ENCODE results near the gene DFFB. TPM values are rescaled to one million over a fixed set of nuclear protein-coding genes. Genes with fewer than 3 reads are reported as not detected.
A peak's percentile ranks its signal among the peaks of the same experiment; 100 is the strongest.

The DFFB gene
- total and polyA plus RNA-seq, 2 of the 13 experiments (the other 11 are each of a cell fraction or from before 2014, with no cell fraction given), result 4.6 to 9.3 TPM

DNA sequence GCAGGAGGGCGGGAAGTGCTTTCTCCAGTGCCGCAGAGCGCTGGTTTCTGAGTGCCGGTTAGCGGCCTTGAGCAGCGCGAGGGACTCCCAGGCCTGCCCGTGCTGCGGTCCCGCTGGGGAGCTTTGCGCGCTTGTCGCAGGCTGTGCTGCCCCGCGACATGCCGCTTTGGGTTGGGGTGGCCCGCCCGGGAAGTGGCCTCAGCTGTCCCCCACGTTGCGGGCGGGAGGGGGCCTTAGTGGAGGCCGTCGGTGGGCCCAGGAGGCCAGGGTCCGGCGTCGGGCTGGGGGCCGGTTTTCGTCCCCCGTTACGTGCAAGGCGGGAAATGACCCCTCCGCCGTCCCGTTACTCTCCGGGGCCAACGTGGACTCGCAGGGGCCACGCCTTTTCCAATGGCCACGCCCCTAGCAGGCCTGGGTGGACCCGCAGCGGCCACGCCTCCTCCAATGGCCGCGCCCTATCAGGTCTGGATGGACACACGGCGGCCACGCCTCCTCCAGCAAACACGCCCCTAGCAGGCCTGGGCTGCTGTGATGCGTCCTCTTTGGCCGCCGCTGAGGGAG, 43.8 kb downstream of the DFFB start (continued):
- TF ChIP-seq, protein P1, sequence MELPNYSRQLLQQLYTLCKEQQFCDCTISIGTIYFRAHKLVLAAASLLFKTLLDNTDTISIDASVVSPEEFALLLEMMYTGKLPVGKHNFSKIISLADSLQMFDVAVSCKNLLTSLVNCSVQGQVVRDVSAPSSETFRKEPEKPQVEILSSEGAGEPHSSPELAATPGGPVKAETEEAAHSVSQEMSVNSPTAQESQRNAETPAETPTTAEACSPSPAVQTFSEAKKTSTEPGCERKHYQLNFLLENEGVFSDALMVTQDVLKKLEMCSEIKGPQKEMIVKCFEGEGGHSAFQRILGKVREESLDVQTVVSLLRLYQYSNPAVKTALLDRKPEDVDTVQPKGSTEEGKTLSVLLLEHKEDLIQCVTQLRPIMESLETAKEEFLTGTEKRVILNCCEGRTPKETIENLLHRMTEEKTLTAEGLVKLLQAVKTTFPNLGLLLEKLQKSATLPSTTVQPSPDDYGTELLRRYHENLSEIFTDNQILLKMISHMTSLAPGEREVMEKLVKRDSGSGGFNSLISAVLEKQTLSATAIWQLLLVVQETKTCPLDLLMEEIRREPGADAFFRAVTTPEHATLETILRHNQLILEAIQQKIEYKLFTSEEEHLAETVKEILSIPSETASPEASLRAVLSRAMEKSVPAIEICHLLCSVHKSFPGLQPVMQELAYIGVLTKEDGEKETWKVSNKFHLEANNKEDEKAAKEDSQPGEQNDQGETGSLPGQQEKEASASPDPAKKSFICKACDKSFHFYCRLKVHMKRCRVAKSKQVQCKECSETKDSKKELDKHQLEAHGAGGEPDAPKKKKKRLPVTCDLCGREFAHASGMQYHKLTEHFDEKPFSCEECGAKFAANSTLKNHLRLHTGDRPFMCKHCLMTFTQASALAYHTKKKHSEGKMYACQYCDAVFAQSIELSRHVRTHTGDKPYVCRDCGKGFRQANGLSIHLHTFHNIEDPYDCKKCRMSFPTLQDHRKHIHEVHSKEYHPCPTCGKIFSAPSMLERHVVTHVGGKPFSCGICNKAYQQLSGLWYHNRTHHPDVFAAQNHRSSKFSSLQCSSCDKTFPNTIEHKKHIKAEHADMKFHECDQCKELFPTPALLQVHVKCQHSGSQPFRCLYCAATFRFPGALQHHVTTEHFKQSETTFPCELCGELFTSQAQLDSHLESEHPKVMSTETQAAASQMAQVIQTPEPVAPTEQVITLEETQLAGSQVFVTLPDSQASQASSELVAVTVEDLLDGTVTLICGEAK (IDR thresholded peaks at IDR 0.05), result no peak
- TF ChIP-seq, protein P1 (CRISPR knock-in tag; IDR thresholded peaks at IDR 0.05), result 0 out of 2 replicates have a peak, but pooled peaks have one; percentile 8
- TF ChIP-seq, protein P2, sequence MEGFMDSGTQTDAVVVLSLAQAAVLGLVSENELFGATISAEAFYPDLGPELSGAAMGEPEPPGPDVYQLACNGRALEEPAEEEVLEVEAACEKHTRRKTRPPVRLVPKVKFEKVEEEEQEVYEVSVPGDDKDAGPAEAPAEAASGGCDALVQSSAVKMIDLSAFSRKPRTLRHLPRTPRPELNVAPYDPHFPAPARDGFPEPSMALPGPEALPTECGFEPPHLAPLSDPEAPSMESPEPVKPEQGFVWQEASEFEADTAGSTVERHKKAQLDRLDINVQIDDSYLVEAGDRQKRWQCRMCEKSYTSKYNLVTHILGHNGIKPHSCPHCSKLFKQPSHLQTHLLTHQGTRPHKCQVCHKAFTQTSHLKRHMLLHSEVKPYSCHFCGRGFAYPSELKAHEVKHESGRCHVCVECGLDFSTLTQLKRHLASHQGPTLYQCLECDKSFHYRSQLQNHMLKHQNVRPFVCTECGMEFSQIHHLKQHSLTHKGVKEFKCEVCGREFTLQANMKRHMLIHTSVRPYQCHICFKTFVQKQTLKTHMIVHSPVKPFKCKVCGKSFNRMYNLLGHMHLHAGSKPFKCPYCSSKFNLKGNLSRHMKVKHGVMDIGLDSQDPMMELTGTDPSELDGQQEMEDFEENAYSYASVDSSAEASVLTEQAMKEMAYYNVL (CRISPR knock-in tag; IDR thresholded peaks at IDR 0.05; ENCODE audit: borderline replicate concordance), result no peak
- TF ChIP-seq ZNF367 (CRISPR knock-in tag; IDR thresholded peaks at IDR 0.05; ENCODE audit: borderline replicate concordance) (0 out of 2 replicates have a peak, but pooled peaks have one; percentile 14), ZNF232 (CRISPR knock-in tag; IDR thresholded peaks at IDR 0.05; ENCODE audit: borderline replicate concordance) (no peak), MTF1 (CRISPR knock-in tag; IDR thresholded peaks at IDR 0.05) (no peak), MAFK (conservative IDR thresholded peaks at IDR 0.05 in 1 of 2, IDR thresholded peaks at IDR 0.05 in 1 of 2; ENCODE audit: low read length in 2 of 2) (no peak), SMAD1 (CRISPR knock-in tag; IDR thresholded peaks at IDR 0.05; ENCODE audit: borderline replicate concordance, low read depth) (no peak; the same call in 1 of the 2 replicates), ZNF670 (CRISPR knock-in tag; IDR thresholded peaks at IDR 0.05; ENCODE audit: borderline replicate concordance) (peak; percentile 91), ZNF354B (CRISPR knock-in tag; IDR thresholded peaks at IDR 0.05) (no peak), ZNF224 (CRISPR knock-in tag; IDR thresholded peaks at IDR 0.05) (no peak), TEAD3 (CRISPR knock-in tag; optimal IDR thresholded peaks at IDR 0.05; ENCODE audit: borderline replicate concordance) (no peak), ZNF720 (CRISPR knock-in tag; IDR thresholded peaks at IDR 0.05) (no peak), KDM3A (CRISPR knock-in tag; IDR thresholded peaks at IDR 0.05; ENCODE audit: low read depth) (no peak), ZBTB38 (CRISPR knock-in tag; IDR thresholded peaks at IDR 0.05) (peak; percentile 49; the same call in 1 of the 2 replicates), ZNF10 (CRISPR knock-in tag; IDR thresholded peaks at IDR 0.05; ENCODE audit: borderline replicate concordance, low read depth) (no peak), NFIC (IDR thresholded peaks at IDR 0.05; ENCODE audit: low read length) (no peak), RARG (CRISPR knock-in tag; IDR thresholded peaks at IDR 0.05; ENCODE audit: low read depth) (no peak), MAFG (CRISPR knock-in tag; IDR thresholded peaks at IDR 0.05) (no peak), FOSL1 (CRISPR knock-in tag; IDR thresholded peaks at IDR 0.05; ENCODE audit: borderline replicate concordance) (no peak), NCOA1 (CRISPR knock-in tag; IDR thresholded peaks at IDR 0.05) (no peak)

Data from HepG2 (cell line).